GM10847 (cell line): ENCODE measurements around the gene SLC22A3.

Experiments
- POLR2A ChIP-seq: IDR thresholded peaks from 2 replicates; pipeline ENCODE4 v1.6.1; 2011; ENCODE audit not compliant: insufficient read length; ENCODE audit errors: extremely low read depth

The SLC22A3 gene

GRCh38 chr6:160348223-160349019, at the start of gene SLC22A3:
TSS of gene SLC22A3 (plus strand) at chr6:160348378. CDS start at chr6:160348420, 42 bp downstream.
- TF ChIP-seq POLR2A = no peak

- TF ChIP-seq POLR2A = no peak
Measured at GRCh38 chr6:160299559-160299958, 48.6 kb upstream of the SLC22A3 start.

- no peak for TF ChIP-seq POLR2A
Measured at GRCh38 chr6:160300076-160300695, 48.0 kb upstream of the SLC22A3 start.

GRCh38 chr6:160301339-160301738, 46.8 kb upstream of the SLC22A3 start:
- TF ChIP-seq POLR2A = no peak

- TF ChIP-seq POLR2A = no peak
Measured at GRCh38 chr6:160303806-160304205, 44.4 kb upstream of the SLC22A3 start.

GRCh38 chr6:160305926-160306713, 42.1 kb upstream of the SLC22A3 start:
- no peak for TF ChIP-seq POLR2A

GRCh38 chr6:160309718-160310117, 38.5 kb upstream of the SLC22A3 start:
- TF ChIP-seq POLR2A = no peak

GRCh38 chr6:160312900-160313299, 35.3 kb upstream of the SLC22A3 start:
- TF ChIP-seq POLR2A = no peak

- no peak for TF ChIP-seq POLR2A
Measured at GRCh38 chr6:160315310-160315709, 32.9 kb upstream of the SLC22A3 start.

GRCh38 chr6:160316261-160316660, 31.9 kb upstream of the SLC22A3 start:
- no peak for TF ChIP-seq POLR2A

GRCh38 chr6:160319246-160319645, 28.9 kb upstream of the SLC22A3 start:
- no peak for TF ChIP-seq POLR2A

- TF ChIP-seq POLR2A = no peak
Measured at GRCh38 chr6:160321729-160322505, 26.3 kb upstream of the SLC22A3 start.

- no peak for TF ChIP-seq POLR2A
Measured at GRCh38 chr6:160327981-160328380, 20.2 kb upstream of the SLC22A3 start.

- TF ChIP-seq POLR2A = no peak
Measured at GRCh38 chr6:160328447-160328846, 19.7 kb upstream of the SLC22A3 start.

- TF ChIP-seq POLR2A = no peak
Measured at GRCh38 chr6:160329188-160329587, 19.0 kb upstream of the SLC22A3 start.
